GM12873 (cell line): Measurements from ENCODE around the gene TOB2.

Experiments used
- TF ChIP-seq, protein P1 (sequence below): IDR thresholded peaks from 2 replicates; pipeline ENCODE4 v1.5.1; 2012; ENCODE audit warnings: low read depth, mild to moderate bottlenecking, moderate library complexity, low read length, control low read depth; ENCODE audit not compliant: insufficient read depth; ENCODE audit errors: missing control alignments

Gene TOB2

GRCh38 chr22:41395531-41396240, 50.9 kb downstream of the TOB2 start:
- TF ChIP-seq, protein P1, sequence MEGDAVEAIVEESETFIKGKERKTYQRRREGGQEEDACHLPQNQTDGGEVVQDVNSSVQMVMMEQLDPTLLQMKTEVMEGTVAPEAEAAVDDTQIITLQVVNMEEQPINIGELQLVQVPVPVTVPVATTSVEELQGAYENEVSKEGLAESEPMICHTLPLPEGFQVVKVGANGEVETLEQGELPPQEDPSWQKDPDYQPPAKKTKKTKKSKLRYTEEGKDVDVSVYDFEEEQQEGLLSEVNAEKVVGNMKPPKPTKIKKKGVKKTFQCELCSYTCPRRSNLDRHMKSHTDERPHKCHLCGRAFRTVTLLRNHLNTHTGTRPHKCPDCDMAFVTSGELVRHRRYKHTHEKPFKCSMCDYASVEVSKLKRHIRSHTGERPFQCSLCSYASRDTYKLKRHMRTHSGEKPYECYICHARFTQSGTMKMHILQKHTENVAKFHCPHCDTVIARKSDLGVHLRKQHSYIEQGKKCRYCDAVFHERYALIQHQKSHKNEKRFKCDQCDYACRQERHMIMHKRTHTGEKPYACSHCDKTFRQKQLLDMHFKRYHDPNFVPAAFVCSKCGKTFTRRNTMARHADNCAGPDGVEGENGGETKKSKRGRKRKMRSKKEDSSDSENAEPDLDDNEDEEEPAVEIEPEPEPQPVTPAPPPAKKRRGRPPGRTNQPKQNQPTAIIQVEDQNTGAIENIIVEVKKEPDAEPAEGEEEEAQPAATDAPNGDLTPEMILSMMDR = no peak

GRCh38 chr22:41394012-41394356, 52.6 kb downstream of the TOB2 start:
- TF ChIP-seq, protein P1 = no peak

DNA sequence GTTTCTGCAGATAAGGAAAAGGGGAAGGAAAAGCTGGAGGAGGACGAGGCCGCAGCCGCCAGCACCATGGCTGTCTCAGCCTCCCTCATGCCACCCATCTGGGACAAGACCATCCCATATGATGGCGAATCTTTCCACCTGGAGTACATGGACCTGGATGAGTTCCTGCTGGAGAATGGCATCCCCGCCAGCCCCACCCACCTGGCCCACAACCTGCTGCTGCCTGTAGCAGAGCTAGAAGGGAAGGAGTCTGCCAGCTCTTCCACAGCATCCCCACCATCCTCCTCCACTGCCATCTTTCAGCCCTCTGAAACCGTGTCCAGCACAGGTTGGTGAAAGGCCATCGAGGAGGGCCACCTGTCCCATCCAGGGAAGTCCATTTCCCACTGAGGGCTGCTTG, 59.3 kb downstream of the TOB2 start:
- TF ChIP-seq, protein P1 = no peak

- TF ChIP-seq, protein P1 = no peak
Observed at GRCh38 chr22:41384128-41384527, 62.5 kb downstream of the TOB2 start.
